ENCODE results near the gene KSR1. TPM values are rescaled to one million over a fixed set of nuclear protein-coding genes. Genes with fewer than 3 reads are reported as not detected.

KSR1 gene
- total and polyA plus RNA-seq, 10 of the 15 experiments (the other 5 are each of a cell fraction or from before 2014, with no cell fraction given) = 0.97 to 66.6 (median 22.9) TPM

- no peak for TF ChIP-seq ATF2 (IDR thresholded peaks at IDR 0.05; ENCODE audit: low read length)
- 0 out of 2 replicates have a peak, but pooled peaks have one; percentile 24 for TF ChIP-seq IKZF1 (conservative IDR thresholded peaks at IDR 0.05)
- TF ChIP-seq EZH2 (IDR thresholded peaks at IDR 0.05; ENCODE audit: borderline replicate concordance, control insufficient read depth, low read depth, low read length) = no peak
- no peak for TF ChIP-seq SREBF1 (IDR thresholded peaks at IDR 0.05; ENCODE audit: low read length)
- no peak for TF ChIP-seq MEF2A (IDR thresholded peaks at IDR 0.05; ENCODE audit: insufficient read depth, low read depth, low read length)
- no peak for TF ChIP-seq NFYB (IDR thresholded peaks at IDR 0.05; ENCODE audit: insufficient read depth, low read depth, low read length)
- TF ChIP-seq CTCF (IDR thresholded peaks at IDR 0.05 in 2 of 3, conservative IDR thresholded peaks at IDR 0.05 in 1 of 3; ENCODE audit: control insufficient read depth in 2 of 3, extremely low read depth in 1 of 3, insufficient read depth in 1 of 3, low read depth in 3 of 3, low read length in 3 of 3) = peak; percentile 91 to 98 (median 94)
- TF ChIP-seq PAX8 (IDR thresholded peaks at IDR 0.05) = no peak
- no peak for TF ChIP-seq FOS (IDR thresholded peaks at IDR 0.05; ENCODE audit: borderline replicate concordance, extremely low read depth, insufficient read length)
- TF ChIP-seq PAX5 (IDR thresholded peaks at IDR 0.05; ENCODE audit: borderline replicate concordance, low read depth, low read length) = no peak
- TF ChIP-seq MAX (IDR thresholded peaks at IDR 0.05; ENCODE audit: low read depth, low read length) = no peak
- no peak for TF ChIP-seq RELB (IDR thresholded peaks at IDR 0.05; ENCODE audit: low read depth)
- no peak for TF ChIP-seq CUX1 (IDR thresholded peaks at IDR 0.05; ENCODE audit: insufficient replicate concordance, low read depth, low read length)
- TF ChIP-seq ELK1 (IDR thresholded peaks at IDR 0.05; ENCODE audit: low read depth, low read length) = 0 out of 2 replicates have a peak, but pooled peaks have one; percentile 16
Observed at GRCh38 chr17:27602721-27603420, 146.6 kb downstream of the KSR1 start (continued).

All from GM12878 (cell line).